HG02571 (cell line): ENCODE measurements around the gene FAAP100.

Experiments used
- ATAC-seq: cut with Tn5 transposase; IDR thresholded peaks from one replicate; pipeline ENCODE4 v1.9.1; 2021; ENCODE audit warnings: mild to moderate bottlenecking, moderate library complexity; ENCODE audit not compliant: unreplicated experiment

The FAAP100 gene

GRCh38 chr17:81526662-81527571 is 25.2 kb downstream of the FAAP100 start:
- no peak for ATAC-seq

GRCh38 chr17:81524865-81525159 is 27.3 kb downstream of the FAAP100 start:
- ATAC-seq: no peak

DNA sequence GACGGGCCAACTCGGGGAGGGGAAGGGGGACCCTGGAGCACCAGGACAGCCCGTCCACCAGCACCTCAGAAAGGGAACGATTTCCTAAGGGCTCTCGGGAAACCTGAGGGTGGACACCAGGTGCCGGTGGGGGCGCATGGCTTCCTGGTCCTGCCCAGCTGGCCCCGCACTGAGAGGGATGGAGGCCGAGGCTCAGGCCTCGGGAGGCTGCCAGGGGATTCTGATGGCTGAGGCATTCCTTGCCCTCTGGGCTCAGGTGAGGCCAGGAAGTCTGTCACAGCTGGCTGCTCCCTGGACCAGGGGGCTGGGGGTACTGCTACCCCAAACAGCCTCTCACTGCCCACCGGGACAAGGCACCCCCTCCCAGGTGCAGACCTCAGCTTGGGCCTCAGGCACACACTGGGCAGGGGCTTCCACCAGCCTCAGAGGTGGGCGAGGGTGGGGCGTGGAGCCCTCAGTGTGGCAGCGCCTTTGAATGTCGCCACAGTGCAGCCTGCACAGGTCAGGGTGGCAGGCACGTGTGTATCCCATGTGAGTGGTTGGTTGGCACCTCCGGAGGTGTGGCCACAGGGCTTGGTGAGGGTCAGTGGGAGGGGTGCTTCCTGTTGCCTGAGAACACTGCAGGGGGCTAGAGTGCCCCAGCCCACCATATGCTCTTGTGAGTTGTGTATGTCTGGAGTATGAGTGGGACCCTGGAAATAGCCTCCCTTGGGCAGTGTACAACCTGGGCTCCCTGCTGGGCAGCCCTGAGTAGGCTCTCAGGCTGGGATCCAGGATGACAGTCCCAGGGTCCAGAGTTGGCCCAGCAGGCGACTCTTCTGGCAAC is 27.9 kb downstream of the FAAP100 start:
- ATAC-seq: no peak

GRCh38 chr17:81523402-81524038 is 28.6 kb downstream of the FAAP100 start:
- no peak for ATAC-seq

DNA sequence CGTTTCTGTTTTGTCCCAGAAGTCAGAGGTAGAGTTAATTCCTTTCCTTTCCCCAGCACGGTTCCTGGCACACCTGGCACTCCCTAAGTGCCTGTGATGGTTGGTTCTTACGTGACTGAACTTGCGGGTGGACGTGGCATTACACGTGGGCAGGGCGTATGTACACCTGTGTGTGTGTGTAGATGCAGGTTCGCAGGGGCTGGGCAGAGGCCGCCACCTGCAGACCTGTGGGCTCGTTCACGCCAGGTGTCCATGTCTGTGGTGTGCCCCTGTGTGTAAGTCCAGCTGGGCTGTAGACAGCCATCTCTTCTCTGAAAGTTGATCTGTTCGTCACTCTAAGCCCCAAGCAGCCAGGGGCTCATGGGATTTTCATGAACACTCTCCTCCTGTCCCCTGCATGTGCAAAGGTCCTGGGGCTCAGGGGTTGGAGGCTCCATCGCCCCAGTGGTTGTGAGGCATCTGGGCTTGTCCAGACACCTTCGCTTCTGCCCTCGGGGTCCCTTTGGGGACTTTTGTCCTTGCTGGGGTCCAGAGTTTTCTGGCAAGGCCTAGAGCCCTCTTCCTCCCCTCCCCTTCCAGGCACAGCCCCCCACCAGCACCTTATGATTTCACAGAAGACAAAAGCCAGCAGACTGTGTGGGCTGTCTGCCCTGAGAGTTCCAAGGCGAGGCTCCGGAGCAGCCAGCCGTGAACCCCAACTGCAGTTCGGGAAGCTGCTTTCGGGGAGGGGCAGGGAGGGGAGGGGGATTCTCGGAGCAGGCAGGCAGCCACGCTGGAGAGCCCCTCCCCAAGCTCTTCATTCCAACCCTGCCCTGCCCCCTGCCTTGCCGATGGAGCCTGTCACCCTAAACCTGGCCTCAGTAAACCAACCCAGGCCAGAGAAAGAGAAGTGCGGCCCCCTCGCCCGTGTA is 29.4 kb downstream of the FAAP100 start:
- no peak for ATAC-seq

DNA sequence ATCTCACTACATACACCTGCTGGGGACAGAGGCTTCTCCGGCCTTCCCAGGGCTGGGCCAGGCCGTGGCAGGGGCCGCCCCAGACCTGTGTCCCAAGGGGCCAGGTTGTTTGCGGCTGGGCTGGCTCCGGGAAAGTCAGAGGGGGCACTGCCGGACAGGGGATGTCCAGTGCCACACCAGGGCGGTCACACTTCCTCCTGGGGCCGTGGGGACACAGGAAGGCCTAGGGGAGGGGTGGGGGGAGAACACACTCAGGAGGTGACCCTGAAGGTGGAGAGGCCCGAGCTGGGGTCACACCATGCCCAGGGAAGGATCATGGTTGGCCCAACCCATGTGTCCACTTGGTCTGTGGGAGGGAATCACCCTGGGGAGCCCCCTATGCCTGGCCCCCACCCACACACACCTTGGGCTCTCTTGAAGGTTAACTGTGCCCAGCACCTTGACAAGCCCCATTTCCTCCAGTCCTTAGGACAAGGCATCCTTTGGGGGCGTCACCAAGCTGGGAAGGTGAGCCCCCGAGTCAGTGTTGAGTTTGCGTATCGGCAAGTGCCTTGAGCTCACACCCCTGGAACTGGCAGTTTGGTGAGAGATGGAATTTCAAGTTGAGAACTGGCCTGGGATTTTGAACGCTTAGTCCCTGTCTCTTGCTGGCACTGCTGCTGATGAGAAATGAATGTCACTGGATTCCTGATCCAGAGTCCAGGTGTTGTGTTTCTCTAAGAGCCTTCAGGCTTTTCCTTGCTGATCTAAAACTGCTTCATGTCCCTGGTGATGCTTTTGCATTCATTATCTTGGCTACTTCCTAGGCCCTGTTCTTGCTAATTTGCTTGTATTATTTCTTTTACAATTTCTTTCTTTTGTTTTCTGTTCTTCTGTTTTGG is 31.9 kb downstream of the FAAP100 start:
- ATAC-seq: no peak

GRCh38 chr17:81519284-81520020 is 32.7 kb downstream of the FAAP100 start:
- no peak for ATAC-seq

- ATAC-seq: no peak
Measured at GRCh38 chr17:81518785-81519283, 33.3 kb downstream of the FAAP100 start.

DNA sequence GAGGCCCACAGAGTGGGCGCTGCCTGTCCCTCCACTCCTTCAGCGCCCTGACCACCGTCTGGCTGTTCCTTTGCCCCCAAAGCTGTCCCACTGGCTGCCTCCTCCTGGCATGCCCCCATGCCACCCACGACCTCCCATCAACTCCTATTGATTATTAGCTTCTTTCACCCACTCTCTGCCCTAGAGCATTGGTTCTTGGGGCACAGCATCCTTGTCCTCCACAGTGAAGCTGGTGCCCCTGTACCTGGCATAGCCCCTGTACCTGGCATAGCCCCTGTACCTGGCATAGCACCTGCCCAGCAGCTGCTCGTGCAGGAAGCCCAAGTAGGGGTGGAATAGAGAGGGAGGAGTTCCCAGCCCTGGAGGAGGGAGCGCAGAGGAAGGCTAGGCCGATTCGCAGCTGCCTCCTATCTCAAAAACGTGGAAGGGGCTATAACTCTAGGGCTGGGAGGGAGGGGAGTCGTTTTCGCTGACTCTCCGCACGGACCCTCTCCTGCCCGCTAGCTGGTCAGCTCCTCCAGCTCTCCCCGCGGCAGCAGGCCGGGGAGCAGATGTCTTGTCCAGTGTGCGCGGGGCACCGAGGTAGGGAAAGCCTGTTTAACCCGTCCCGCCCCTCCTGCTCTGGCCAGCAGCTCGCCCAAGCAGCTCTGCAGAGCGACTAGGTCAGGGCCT is 33.9 kb downstream of the FAAP100 start:
- no peak for ATAC-seq

GRCh38 chr17:81517339-81518112 is 34.6 kb downstream of the FAAP100 start:
- peak; percentile 27 for ATAC-seq

DNA sequence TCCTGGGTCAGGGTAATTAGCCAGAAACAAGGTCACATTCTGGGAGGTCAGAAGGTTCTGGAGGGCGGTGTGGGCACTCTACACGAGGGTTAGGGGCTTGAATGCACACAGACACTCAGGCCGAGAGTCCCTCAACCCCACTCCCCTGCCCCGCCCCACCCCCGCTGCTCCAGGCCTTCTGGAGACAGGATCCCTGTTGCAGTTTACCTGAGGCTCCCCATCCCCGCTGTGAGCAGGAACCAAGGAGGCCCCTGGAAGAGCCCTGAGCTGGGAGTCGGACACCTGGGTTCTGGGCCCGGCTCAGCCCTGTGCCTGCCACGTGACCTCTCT is 35.2 kb downstream of the FAAP100 start:
- no peak for ATAC-seq

DNA sequence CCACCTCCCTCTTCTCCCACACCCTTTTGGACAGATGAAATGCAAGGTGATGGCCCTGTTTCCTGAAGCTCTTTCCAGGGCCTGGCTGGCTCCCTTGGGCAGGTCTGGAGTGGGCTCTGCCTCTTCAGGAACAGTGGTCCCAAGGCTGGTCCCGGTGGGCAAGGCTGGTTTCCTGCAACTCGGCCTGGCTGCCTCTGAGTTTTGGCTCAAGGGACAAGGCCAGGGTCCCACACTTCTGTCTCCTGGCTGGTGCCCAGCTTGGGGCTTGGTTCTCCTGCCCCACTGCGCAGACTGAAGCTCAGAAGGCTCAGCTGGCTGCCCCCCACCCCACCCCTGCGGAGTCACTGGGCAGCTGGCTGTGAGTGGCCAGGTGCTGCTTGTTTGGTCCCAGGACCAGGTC is 35.7 kb downstream of the FAAP100 start:
- no peak for ATAC-seq

GRCh38 chr17:81515530-81516041 is 36.6 kb downstream of the FAAP100 start:
- no peak for ATAC-seq

DNA sequence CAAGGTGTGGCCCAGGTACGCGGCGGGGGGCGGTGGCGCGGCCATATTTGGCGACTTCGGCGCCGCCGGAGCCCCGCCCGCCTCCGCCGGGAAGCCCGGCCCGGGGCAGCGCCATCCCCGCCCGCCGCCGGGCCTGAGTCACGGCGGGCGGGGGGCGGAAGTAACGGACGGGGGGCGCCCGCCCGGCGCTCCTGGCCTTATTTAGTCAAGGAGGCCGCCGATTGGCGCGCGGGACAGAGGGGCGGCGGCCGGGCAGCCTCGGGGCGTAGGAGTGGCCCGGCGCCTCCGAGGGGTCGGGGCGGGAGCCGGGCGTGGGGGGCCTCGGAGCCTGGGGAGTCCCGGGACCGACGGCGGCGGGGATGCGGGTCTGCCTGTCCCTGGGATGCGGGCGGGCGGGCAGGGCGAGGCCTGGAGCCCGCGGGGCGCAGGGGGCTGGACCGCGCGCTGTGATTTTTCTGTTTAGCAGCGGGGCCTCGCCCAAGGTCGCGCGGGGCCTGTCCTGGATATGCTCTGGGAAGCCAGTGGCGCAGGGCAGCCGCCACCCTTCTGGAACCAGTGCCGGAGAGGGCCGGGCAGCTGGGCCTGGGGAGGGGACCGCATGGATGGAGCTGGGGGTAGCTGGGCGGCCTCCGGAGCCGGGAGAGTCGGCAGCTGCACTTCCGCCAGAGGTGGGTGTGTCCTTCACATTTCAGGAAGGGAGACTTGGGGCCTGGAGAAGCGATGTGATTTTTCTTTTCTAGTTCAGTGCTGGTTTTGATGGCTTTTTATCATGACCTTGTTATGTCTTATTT is 37.2 kb downstream of the FAAP100 start:
- no peak for ATAC-seq

- ATAC-seq: no peak
Measured at GRCh38 chr17:81514489-81514738, 37.7 kb downstream of the FAAP100 start.

- no peak for ATAC-seq
Measured at GRCh38 chr17:81513753-81514488, 38.2 kb downstream of the FAAP100 start.
